Measurements from ENCODE around the gene ABCC5. TPM values are rescaled to one million over a fixed set of nuclear protein-coding genes. Genes with fewer than 3 reads are reported as not detected.

Gene ABCC5
- total RNA-seq, 1 experiment from 2014 or later = 6.6 TPM

GRCh38 chr3:183991403-183991802 lies 26.3 kb downstream of the ABCC5 start:
- H3K27me3 ChIP-seq = no peaks in the 10 kb centered on the region
- H3K9me3 ChIP-seq = no peaks in the 10 kb centered on the region
- DNase-seq = no peak
- no peak overlapping the region for H3K4me3 ChIP-seq
- peaks cover 16% of the 10 kb centered on the region for H3K36me3 ChIP-seq

- Histone ChIP-seq H3K4me3 (no peak overlapping the region), H3K36me3 (peaks cover 29% of the 10 kb centered on the region), H3K9me3 (no peaks in the 10 kb centered on the region), H3K27me3 (no peaks in the 10 kb centered on the region)
- no peak for DNase-seq
Observed at GRCh38 chr3:183988216-183988790, 29.4 kb downstream of the ABCC5 start.

GRCh38 chr3:183987000-183987600 lies 30.6 kb downstream of the ABCC5 start:
- no peak for DNase-seq
- Histone ChIP-seq H3K27me3 (no peaks in the 10 kb centered on the region), H3K9me3 (no peaks in the 10 kb centered on the region), H3K36me3 (peaks cover 29% of the 10 kb centered on the region), H3K4me3 (no peak overlapping the region)

GRCh38 chr3:183984749-183985729 lies 32.6 kb downstream of the ABCC5 start:
- no peaks in the 10 kb centered on the region for H3K27me3 ChIP-seq
- no peak overlapping the region for H3K4me3 ChIP-seq
- peaks cover 31% of the 10 kb centered on the region for H3K36me3 ChIP-seq
- H3K9me3 ChIP-seq = no peaks in the 10 kb centered on the region
- DNase-seq = no peak

- peaks cover 32% of the 10 kb centered on the region for H3K36me3 ChIP-seq
- H3K9me3 ChIP-seq = no peaks in the 10 kb centered on the region
- DNase-seq = no peak
- H3K4me3 ChIP-seq = no peak overlapping the region
- H3K27me3 ChIP-seq = no peaks in the 10 kb centered on the region
Observed at GRCh38 chr3:183984127-183984740, 33.5 kb downstream of the ABCC5 start.

- Histone ChIP-seq H3K9me3 (no peaks in the 10 kb centered on the region), H3K4me3 (no peak overlapping the region), H3K36me3 (peaks cover 26% of the 10 kb centered on the region), H3K27me3 (no peaks in the 10 kb centered on the region)
- DNase-seq = no peak
Observed at GRCh38 chr3:183981990-183982644, 35.6 kb downstream of the ABCC5 start.

- peaks cover 25% of the 10 kb centered on the region for H3K36me3 ChIP-seq
- H3K4me3 ChIP-seq = no peak overlapping the region
- no peaks in the 10 kb centered on the region for H3K9me3 ChIP-seq
- no peak for DNase-seq
- H3K27me3 ChIP-seq = no peaks in the 10 kb centered on the region
Observed at GRCh38 chr3:183980403-183980802, 37.3 kb downstream of the ABCC5 start.

- no peak for DNase-seq
- Histone ChIP-seq H3K4me3 (no peak overlapping the region), H3K9me3 (no peaks in the 10 kb centered on the region), H3K27me3 (no peaks in the 10 kb centered on the region), H3K36me3 (peaks cover 13% of the 10 kb centered on the region)
Observed at GRCh38 chr3:183975981-183976662, 41.6 kb downstream of the ABCC5 start.

GRCh38 chr3:183968666-183969245 lies 48.9 kb downstream of the ABCC5 start:
- peaks cover 24% of the 10 kb centered on the region for H3K36me3 ChIP-seq
- DNase-seq = no peak
- no peaks in the 10 kb centered on the region for H3K27me3 ChIP-seq
- H3K9me3 ChIP-seq = no peaks in the 10 kb centered on the region
- H3K4me3 ChIP-seq = no peak overlapping the region

- H3K9me3 ChIP-seq = no peaks in the 10 kb centered on the region
- H3K27me3 ChIP-seq = no peaks in the 10 kb centered on the region
- no peak overlapping the region for H3K4me3 ChIP-seq
- no peak for DNase-seq
- peaks cover 24% of the 10 kb centered on the region for H3K36me3 ChIP-seq
Observed at GRCh38 chr3:183967693-183968092, 50.0 kb downstream of the ABCC5 start.

GRCh38 chr3:183966361-183966791 lies 51.3 kb downstream of the ABCC5 start:
- Histone ChIP-seq H3K4me3 (no peak overlapping the region), H3K9me3 (no peaks in the 10 kb centered on the region), H3K27me3 (no peaks in the 10 kb centered on the region), H3K36me3 (peaks cover 24% of the 10 kb centered on the region)
- DNase-seq = no peak

GRCh38 chr3:183962807-183963206 lies 54.9 kb downstream of the ABCC5 start:
- Histone ChIP-seq H3K27me3 (no peaks in the 10 kb centered on the region), H3K4me3 (no peak overlapping the region), H3K9me3 (no peaks in the 10 kb centered on the region), H3K36me3 (peaks cover 16% of the 10 kb centered on the region; the same call in 1 of the 2 replicates)
- DNase-seq = no peak

GRCh38 chr3:183959214-183959613 lies 58.5 kb downstream of the ABCC5 start:
- Histone ChIP-seq H3K27me3 (no peaks in the 10 kb centered on the region), H3K4me3 (no peak overlapping the region), H3K36me3 (peaks cover 3% of the 10 kb centered on the region; the same call in 1 of the 2 replicates), H3K9me3 (no peaks in the 10 kb centered on the region)
- no peak for DNase-seq

- Histone ChIP-seq H3K9me3 (no peaks in the 10 kb centered on the region), H3K27me3 (no peaks in the 10 kb centered on the region), H3K36me3 (peaks cover 3% of the 10 kb centered on the region; the same call in 1 of the 2 replicates), H3K4me3 (no peak overlapping the region)
- DNase-seq = no peak
Observed at GRCh38 chr3:183958775-183959174, 58.9 kb downstream of the ABCC5 start.

GRCh38 chr3:183958226-183958625 lies 59.5 kb downstream of the ABCC5 start:
- H3K36me3 ChIP-seq = peaks cover 3% of the 10 kb centered on the region; the same call in 1 of the 2 replicates
- no peak overlapping the region for H3K4me3 ChIP-seq
- DNase-seq = no peak
- no peaks in the 10 kb centered on the region for H3K9me3 ChIP-seq
- H3K27me3 ChIP-seq = no peaks in the 10 kb centered on the region

GRCh38 chr3:183954875-183955274 lies 62.8 kb downstream of the ABCC5 start:
- H3K9me3 ChIP-seq = no peaks in the 10 kb centered on the region
- no peaks in the 10 kb centered on the region for H3K27me3 ChIP-seq
- no peak for DNase-seq
- peaks cover 5% of the 10 kb centered on the region for H3K36me3 ChIP-seq
- no peak overlapping the region for H3K4me3 ChIP-seq
